GM11168 (cell line): ENCODE data around the gene PTCD2.
"Not testable (repeated sequence)": the region's sequence is repeated elsewhere in the genome, so short reads cannot be mapped to it uniquely, and the experiment has no call there.

Source experiments
- in situ Hi-C: fragments of 300-500 bp; cut with MboI; formaldehyde crosslinking; loops from one replicate; pipeline ENCODE4 v1.12.0; 2022; ENCODE audit warnings: low sequenced_read_pairs; ENCODE audit not compliant: unreplicated experiment

Gene PTCD2

DNA sequence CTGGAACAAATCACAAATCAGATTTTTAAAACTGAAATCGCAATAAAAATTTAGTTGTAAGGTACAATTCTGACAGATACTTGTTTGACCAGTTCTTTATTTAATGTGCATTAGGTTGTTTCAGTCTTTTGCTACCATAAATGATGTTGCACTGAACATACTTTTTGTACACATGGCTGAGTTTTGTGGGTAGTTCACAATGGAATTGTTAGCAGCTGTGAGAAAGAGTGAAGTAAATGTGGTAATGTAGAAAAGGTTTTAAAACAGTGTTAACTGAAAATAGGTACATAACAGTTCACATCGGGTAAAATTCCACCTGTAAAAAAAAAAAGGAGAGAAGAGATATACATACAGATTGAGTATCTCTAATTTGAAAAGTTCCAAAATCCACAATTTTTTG lies 25.7 kb upstream of the PTCD2 start:
- in situ Hi-C loops = no loop called here

DNA sequence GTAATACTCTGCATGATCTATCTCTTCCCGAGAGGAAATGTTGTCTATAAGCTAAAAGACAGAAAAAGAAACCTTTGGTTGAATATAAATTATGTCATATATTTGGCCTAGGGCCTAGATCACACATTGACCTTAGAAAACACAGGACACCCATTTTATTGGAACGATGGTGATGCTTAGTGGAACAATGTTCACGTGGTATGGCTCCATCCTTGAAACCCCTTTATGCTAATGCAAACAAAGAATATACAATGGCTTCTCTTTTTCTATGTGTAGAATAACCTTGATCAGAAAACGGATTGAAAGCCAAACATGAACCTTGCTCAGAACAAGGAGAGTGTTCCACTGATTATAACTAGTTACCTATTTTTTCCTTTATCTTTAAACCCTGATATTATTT lies 24.6 kb upstream of the PTCD2 start:
- in situ Hi-C loops = no loop called here

DNA sequence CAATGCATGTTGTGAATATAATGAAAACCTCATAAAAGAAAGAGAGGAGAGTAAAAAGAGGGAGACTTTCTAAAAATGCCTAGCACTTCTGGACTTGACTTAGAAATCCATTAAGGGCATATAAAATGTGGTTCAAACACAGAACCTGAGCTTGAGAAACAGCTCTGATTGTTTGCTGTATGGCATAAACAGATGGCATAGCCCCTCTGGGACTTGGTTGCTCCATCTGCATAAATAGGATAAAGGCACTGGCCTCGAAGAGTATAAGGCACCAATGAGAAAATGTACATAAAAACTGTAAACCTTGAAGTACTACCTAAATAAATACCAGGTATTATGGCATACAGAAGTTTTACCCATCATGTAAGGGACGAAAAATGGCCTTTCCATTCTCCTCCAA lies 23.9 kb upstream of the PTCD2 start:
- in situ Hi-C loops = no loop called here

DNA sequence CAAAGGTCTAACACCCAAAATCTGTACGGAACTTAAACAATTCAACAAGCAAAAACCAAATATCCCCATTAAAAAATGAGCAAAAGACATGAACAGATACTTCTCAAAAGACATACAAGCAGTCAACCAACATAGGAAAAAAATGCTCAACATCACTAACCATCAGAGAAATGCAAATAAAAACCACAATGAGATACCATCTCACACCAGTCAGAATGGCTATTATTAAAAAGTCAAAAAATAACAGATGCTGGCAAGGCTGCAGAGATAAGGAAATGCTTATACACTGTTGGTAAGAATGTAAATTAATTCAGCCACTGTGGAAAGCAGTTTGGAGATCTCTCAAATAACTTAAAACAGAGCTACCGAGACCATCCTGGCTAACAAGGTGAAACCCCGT lies 22.0 kb upstream of the PTCD2 start:
- in situ Hi-C loops = not testable (repeated sequence)

DNA sequence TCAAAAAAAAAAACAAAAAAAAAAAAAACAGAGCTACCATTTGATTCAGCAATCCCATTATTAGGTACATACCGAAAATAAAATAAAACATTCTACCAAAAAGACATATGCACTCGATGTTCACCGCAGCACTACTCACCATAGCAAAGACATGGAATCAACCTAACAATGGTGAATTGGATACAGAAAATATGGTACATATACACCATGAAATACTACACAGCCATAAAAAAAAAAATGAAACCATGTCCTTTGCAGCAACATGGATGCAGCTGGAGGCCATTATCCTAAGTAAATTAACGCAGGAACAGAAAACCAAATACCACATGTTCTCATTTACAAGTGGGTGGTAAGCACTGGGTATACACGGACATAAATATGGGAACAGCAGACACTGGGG lies 21.5 kb upstream of the PTCD2 start:
- in situ Hi-C loops = no loop called here

DNA sequence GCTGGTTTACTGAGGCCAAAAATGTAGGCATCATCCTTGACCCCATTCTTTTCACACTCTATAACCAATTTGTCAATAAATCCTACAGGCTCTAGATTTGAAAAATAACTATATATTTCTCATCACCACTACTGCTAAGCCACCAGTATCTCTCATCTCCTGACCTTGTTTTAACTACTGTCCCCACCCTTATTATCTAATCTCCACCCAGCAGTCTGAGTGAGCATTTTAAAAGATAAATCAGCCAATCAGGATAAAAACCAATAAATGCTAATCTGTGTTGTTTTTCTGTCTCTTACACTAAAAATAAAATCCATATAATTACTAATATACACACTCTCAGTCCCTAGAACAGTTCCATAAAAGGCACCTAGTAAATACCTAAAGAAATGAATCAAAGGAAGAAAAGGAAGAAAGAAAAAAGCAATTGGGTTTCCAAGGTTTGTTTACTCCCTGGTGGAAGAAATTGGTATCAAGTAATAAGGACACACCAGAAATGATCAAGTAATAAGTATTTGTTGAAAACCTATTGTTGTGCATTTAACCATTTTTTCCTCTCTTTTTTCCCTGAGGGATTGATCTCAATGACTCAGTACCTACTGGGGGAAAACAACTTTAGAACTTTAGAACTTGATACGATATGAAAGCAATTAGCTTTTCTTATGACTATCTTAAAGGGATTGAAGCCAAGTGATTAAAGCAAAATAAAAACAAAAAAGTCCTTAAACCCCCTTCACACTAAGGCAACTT lies 19.4 kb upstream of the PTCD2 start:
- in situ Hi-C loops = loop anchor here (25.0 kb wide), 1 partner anchor 513 kb away; no protein-coding TSS in a partner anchor

DNA sequence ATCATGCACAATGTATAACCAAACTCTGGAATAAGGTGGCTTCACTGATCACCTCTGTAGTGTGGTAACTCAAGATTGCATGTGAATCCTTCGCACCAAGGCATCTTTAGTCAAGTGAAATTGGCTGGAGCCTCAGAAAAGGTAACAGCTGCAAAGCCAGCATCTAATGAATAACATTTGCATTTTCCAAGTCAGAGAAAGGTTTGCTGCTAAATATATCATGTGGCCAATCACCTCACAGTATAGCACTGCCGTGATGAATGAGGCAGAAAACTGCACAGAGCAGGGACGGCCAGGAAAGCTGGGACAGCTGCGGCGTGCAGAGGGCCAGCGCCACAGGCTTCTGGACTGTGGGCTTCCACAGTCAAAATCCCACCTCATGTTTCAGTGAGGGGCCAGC lies 18.6 kb upstream of the PTCD2 start:
- in situ Hi-C loops = loop anchor here (25.0 kb wide), 1 partner anchor 514 kb away; no protein-coding TSS in a partner anchor

DNA sequence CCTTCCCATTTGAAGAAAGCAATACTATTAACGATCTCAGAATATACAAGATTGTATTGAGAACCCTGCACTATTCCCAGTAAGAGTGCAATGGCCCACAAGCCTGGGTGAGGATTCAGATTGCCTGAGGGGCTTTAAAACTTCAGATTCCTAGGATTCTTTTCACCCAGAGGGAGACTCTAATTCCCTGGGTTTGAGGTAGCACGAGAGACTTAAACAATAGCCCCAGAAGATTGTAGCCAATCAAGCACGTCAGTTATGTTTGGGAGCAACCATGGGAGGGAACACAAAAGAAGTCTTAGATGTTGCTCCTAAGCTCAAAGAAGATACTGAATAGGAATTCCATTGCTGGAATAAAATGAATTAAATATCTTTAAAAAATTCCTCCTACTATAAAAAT lies 18.0 kb upstream of the PTCD2 start:
- in situ Hi-C loops = loop anchor here (25.0 kb wide), 1 partner anchor 515 kb away; no protein-coding TSS in a partner anchor

DNA sequence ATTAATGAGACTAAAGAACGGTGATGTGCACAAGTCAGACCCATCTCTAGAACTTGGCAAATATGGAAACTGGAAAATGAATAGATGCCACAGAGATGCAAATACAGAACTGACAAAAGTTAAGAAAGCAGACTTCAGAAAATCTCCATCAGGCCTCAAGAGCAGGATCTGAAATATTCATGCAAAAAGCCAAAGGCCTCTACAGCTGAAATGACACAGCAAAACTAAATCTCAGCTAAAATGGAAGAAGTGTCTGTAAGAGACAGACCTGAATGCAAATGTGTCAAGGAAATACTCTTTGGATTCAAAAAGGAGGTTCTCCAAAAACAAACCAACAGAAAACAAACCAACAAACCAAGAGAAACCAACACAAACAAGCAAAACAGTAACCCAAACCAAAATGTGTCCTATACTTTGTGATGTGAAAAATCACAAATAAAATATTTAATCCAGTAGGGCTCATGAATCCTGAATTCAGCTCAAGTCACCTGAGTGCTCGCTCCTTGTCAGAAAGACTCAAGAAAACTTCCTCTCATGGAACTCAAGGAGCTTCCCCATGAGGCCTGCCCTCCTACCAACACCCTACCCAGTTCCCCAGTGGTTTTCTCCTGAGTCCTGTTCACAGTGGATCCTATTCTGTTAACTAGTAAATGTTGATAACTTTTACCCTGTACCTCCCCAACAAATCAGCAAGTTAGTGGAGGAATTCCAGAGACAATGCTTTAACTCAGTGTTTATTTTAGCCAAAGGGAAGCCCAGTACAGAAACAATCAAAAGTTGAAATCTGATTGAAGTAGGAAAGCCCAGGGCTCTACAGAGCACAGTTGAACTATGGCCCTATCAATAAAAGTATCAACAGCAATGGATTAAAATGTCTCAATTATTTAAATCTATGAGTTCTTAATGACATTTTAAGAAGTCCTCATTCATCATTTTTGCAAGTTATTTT lies 14.7 kb upstream of the PTCD2 start:
- in situ Hi-C loops = loop anchor here (25.0 kb wide), 1 partner anchor 518 kb away; no protein-coding TSS in a partner anchor

DNA sequence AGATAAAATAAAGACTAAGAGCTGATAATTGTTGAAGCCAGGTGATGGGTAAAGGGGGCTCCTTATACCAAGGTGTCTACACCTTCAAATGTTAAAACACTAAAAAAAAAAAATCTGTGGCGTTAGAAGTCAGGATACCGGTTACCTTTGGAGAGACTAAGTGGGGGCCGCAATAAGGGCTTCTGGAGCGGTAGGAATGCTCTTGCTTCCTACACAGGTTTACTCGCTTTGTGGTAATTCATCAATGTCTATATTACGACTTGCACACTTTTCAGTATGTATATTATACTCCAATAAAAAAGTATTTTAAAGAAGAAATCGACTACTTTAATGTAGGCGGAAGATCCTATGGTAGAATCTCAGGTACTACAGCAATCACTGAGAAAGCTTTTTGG lies 12.6 kb upstream of the PTCD2 start:
- in situ Hi-C loops = loop anchor here (25.0 kb wide), 1 partner anchor 520 kb away; no protein-coding TSS in a partner anchor

DNA sequence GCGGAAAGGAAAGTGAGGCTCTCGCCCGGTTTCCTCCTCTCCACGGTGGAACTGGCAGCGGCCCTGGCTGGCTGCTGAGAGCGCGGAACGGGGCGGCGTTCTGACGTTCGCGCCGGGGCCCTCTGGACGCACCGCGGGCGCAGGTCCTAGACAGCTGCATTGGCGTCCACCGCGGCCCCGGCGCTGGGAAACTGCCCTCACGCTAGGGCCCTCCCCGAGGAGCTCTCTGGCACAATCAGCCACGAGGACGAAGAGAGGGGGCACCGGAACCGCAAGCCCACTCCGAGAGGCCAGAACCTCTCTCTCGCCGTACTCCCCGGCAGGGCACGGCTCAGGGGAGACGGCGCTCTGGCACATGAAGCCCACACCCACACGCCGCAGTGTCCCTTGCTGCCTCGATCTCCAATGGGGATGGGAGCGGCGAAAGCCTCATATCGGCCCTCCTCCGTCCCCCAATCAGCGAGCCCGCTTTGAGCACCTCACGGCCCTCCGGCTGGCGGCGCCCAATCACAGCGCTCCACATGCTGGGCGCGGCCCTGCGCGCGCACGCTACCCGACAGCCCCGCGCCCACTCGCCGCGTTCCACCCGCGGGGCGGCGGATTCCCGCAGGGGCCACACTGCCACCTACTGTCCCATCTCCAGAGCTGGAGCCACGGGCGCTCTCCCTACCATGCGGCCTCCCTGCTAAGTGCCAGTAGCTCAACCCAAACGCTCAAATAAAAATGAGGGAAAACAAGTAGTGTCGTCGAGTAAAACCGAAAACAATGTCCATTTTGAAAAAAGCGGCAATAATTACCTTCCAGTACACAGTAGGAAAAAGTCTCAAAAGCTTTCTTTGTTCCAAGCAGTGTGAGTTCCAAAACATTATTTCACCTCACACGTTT lies 12.0 kb upstream of the PTCD2 start:
- in situ Hi-C loops = loop anchor here (25.0 kb wide), 1 partner anchor 521 kb away; no protein-coding TSS in a partner anchor

DNA sequence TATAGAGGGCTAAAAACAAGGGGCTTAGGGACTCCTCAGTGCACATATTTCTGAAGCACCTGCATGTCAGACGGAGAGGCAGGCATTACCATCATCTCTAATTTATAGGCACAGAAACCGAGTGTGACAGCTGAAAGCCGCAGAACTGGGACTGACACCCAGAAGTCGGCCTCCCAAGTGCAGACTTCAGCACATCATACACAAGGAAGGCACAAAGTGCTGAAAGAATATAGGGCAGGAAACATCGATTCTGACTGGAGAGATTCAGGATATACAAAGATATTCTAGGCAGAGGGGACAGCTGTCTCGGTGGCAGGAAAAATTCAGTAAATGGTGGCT lies 11.4 kb upstream of the PTCD2 start:
- in situ Hi-C loops = loop anchor here (25.0 kb wide), 1 partner anchor 522 kb away; no protein-coding TSS in a partner anchor

DNA sequence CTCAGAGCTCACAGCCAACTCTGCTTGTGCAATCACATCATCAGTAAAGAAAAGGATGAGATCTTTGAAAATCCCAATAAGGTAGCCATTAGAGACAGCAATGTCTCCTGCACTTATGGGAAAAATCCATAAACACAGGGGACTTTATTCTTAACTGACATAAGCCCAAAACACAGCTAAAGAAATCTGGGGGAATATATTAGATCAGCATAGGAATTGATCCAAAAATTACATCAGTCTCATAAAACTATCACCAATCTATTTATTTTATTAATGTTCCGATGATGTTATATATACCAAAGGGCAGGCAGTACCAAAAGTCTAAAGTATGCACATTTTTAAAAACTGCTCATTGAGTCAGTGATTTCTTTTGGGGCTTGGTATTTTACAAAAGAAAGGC lies 7.0 kb upstream of the PTCD2 start:
- in situ Hi-C loops = loop anchor here (10.0 to 25.0 kb wide), 2 partner anchors 178 to 526 kb away; no protein-coding TSS in a partner anchor

DNA sequence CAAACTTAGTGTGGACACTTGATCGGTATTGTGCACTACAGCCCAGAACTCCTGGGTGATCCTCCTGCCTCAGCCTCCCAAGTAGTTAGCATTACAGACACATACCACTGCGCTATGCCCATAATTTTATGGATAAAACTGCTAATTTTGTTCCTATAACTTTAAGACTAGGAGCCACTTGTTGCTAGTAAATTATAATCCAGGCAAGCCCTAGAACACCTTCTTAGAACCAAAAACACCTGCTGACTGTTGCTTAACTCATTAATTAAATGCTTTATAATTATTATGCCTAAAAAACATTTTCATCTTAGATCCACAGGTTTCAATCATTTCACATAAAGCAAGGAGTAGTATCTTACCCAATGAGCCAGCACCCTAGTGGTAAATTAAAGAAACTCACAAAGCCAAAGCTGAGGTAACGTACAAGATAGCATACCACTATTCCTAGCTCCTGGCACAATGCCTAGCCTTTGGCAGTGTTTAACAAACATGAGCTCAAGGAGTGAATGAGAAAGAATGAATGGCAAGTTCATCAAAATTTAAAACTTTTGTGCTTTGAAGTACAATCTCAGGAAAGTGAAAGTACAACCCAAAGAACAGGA lies 5.5 kb upstream of the PTCD2 start:
- in situ Hi-C loops = loop anchor here (10.0 to 25.0 kb wide), 2 partner anchors 180 to 527 kb away; no protein-coding TSS in a partner anchor

DNA sequence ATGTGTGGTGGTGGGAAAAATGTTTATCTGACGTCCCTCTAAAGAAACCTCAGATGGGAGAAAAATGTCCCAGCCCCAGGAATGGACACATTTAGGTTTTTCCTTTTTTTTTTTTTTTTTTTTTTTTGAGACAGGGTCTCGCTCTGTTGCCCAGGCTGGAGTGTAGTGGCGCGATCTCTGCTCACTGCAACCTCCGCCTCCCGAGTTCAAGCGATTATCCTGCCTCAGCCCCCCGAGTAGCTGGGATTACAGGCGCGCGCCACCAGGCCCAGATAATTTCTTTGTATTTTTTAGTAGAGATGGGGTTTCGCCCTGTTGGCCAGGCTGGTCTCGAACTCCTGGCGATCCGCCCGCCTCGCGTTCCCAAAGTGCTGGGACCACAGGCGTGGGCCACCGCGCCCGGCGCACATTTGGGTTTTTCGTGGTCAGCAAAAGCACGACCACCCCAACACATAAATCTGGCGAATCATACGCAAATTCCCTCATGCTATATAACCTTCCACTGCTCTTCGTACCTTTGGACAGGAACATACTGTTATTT lies 668 bp upstream of the PTCD2 start:
- in situ Hi-C loops = loop anchor here (10.0 to 25.0 kb wide), 2 partner anchors 185 to 532 kb away; no protein-coding TSS in a partner anchor

DNA sequence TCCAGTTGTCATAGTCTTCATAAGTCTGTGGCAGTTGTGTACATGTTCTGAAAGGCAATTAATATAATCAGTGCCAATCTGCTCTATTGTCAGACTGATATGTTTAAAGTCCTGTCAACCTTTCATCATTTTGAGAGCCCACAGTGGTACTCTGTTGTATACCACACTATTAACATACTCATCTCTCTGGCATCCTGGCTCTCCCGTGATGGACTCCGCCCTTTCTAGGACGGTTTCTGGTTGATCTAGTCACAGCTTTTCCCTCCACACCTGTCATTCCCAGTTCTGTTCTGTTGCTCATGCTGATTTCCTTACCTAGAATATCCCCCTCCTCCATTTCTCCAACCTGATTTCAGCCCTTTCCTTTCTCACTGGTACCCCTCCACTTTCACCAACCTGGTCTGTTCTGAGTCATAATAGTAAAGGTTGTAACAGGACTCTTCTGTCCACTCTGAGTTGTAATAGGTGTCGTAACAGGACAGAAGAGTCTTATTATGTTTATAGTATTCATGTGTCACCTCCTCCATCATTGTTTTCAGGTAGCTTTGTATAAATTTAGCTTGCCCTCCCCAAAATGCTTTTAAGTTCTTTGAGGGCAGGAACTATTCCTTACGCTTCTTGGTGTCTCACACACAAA lies 4.1 kb downstream of the PTCD2 start:
- in situ Hi-C loops = loop anchor here (25.0 kb wide), 1 partner anchor 537 kb away; no protein-coding TSS in a partner anchor

DNA sequence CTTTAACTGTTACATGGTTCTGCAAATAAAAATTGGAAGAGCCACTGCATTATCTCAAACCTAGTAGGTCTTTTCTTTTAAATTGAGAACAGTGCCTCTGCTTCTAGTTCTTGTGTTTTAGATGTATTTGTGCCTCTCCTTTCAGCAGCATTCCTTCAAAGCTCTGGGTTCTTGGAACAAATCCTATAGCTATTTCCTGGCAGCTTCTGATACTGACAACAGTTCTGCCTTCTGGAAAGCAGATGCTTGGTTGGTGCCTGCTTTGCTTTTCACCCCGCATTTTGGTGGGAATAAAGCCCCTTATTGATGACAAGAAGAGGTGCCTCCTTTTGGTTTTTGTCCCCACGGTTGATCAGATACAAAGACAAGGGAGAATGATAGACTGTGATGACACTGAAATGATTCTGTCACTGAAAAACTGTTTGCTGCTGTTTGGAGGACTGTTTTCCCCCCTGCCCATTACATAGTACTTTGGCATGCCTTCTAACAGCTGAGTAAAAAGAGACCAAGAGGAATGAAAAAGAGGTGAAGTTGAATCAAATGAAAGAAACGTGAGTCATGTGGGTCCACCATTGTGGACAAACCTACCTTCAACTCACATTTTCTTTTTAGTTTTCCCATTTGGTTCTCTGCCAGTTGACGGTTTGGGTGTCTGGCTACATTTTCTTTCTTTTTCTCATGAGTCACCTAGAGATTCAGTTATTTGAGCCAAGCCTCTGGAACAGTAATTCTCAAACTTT lies 5.6 kb downstream of the PTCD2 start:
- in situ Hi-C loops = no loop called here

DNA sequence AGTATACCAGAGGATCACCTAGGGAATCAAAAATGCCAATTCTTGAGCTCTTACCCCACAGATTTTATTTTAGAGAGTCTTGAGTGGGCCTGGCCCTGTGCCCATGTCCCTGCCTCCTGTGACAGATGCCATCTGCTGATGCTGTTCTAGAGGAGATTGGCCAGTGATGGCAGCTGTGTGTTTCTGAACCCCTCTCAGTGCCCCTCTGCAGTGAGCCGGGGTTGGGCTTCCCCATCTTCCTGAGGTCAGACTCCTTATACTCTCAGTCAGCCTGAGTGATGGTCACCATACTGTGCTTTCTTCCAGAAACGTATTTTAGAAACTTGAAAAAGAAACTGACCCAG lies 6.1 kb downstream of the PTCD2 start:
- in situ Hi-C loops = no loop called here
